ENCODE data around the gene CCDC187. TPM values are rescaled to one million over a fixed set of nuclear protein-coding genes. Genes with fewer than 3 reads are reported as not detected.

The CCDC187 gene
- total and polyA plus RNA-seq, 2 of the 13 experiments (the other 11 are each of a cell fraction or from before 2014, with no cell fraction given), result 0.03 to 0.13 TPM

- no peak overlapping the region for H3K27ac ChIP-seq (ENCODE audit: extremely low read length, insufficient read depth, low read length)
- H3K36me3 ChIP-seq (replicated peaks in 1 of 2; ENCODE audit: control insufficient read depth in 1 of 2, insufficient read depth in 2 of 2, low read length in 2 of 2), result no peaks in the 10 kb centered on the region
- H3K79me2 ChIP-seq (ENCODE audit: insufficient read depth, low read length), result no peaks in the 10 kb centered on the region
- FAIRE-seq (no peak), ATAC-seq (peak; percentile 36), DNase-seq (ENCODE audit: low spot score) (no peak)
- WGBS (ENCODE audit: low lambda C conversion rate), result 55% methylated on average over 17 of the region's 46 CpGs
- no peak overlapping the region for H2AFZ ChIP-seq (ENCODE audit: low read length)
- ChIA-PET POLR2A (no interaction called here), CTCF (ENCODE audit: low intra/inter-chr PET ratio, low total read pairs) (no interaction called here)
- intact Hi-C loops (cut with micrococcal nuclease; ENCODE audit: unreplicated experiment) (no loop called here), in situ Hi-C loops (cut with HindIII; ENCODE audit: extremely low pct_ligation_motif_present, low pct_unique_long_range_greater_than_20kb) (loop anchor here (25.0 kb wide), 1 partner anchor 305 kb away; no protein-coding TSS in a partner anchor)
- no peaks in the 10 kb centered on the region for H3K9me3 ChIP-seq (ENCODE audit: low read length)
- H4K20me1 ChIP-seq (ENCODE audit: insufficient read depth, low read length), result no peaks in the 10 kb centered on the region
- H3K4me2 ChIP-seq (ENCODE audit: low read depth, low read length), result peak overlapping the region; percentile 42
- peaks cover 35% of the 10 kb centered on the region for H3K4me1 ChIP-seq (ENCODE audit: insufficient read depth, low read length)
- H3K4me3 ChIP-seq (replicated peaks in 1 of 3; ENCODE audit: insufficient read depth in 1 of 3, low read depth in 2 of 3, low read length in 3 of 3), result no peak overlapping the region; a peak in 1 of 6 replicates
- BruUV-seq (replicated peaks), result no TSS peak
- no peak overlapping the region for H3K9ac ChIP-seq (ENCODE audit: insufficient read depth, low read depth, low read length)
- peaks cover 17 to 56% of the 10 kb centered on the region in 2 experiments; a peak in 4 of 5 replicates for H3K27me3 ChIP-seq (ENCODE audit: control insufficient read depth in 1 of 2, insufficient read depth in 2 of 2, low read length in 2 of 2)
- TF ChIP-seq HNRNPUL1 (IDR thresholded peaks at IDR 0.05; ENCODE audit: low read depth, low read length) (no peak), IRF9 (CRISPR knock-in tag; IDR thresholded peaks at IDR 0.05; ENCODE audit: borderline replicate concordance) (0 out of 2 replicates have a peak, but pooled peaks have one; percentile 17), SPEN (CRISPR knock-in tag; IDR thresholded peaks at IDR 0.05; ENCODE audit: low read depth) (peak; percentile 47; the same call in 1 of the 2 replicates), PAXIP1 (CRISPR knock-in tag; conservative IDR thresholded peaks at IDR 0.05) (peak; percentile 52; the same call in 1 of the 2 replicates), NR2F6 (IDR thresholded peaks at IDR 0.05) (no peak), NR2F6 (CRISPR knock-in tag; IDR thresholded peaks at IDR 0.05) (peak; percentile 46; the same call in 1 of the 2 replicates), IKZF1 (IDR thresholded peaks at IDR 0.05) (no peak), PITX1 (CRISPR knock-in tag; IDR thresholded peaks at IDR 0.05) (peak; percentile 83), MAX (IDR thresholded peaks at IDR 0.05) (0 out of 2 replicates have a peak, but pooled peaks have one; percentile 19), ZBTB38 (CRISPR knock-in tag; IDR thresholded peaks at IDR 0.05) (peak; percentile 42; the same call in 1 of the 2 replicates), HNF4A (CRISPR knock-in tag; IDR thresholded peaks at IDR 0.05) (peak; percentile 62), BCL6 (CRISPR knock-in tag; IDR thresholded peaks at IDR 0.05) (0 out of 2 replicates have a peak, but pooled peaks have one; percentile 21), ZNF687 (CRISPR knock-in tag; IDR thresholded peaks at IDR 0.05) (peak; percentile 54), ZNF263 (CRISPR knock-in tag; IDR thresholded peaks at IDR 0.05) (peak; percentile 99)
These were observed 27.9 kb upstream of the CCDC187 start for GRCh38 chr9:136331556-136332481.
